HG03354 (cell line): ENCODE data around the gene ZCCHC24.

Experiments
- ATAC-seq: cut with Tn5 transposase; IDR thresholded peaks from one replicate; pipeline ENCODE4 v1.9.1; 2021; ENCODE audit warnings: mild to moderate bottlenecking; ENCODE audit not compliant: unreplicated experiment, poor library complexity, severe bottlenecking

The ZCCHC24 gene

GRCh38 chr10:79473496-79474095, 28.2 kb upstream of the ZCCHC24 start:
- ATAC-seq: no peak

GRCh38 chr10:79472951-79473350, 27.5 kb upstream of the ZCCHC24 start:
- no peak for ATAC-seq

- no peak for ATAC-seq
Measured at GRCh38 chr10:79472449-79472848, 27.0 kb upstream of the ZCCHC24 start.

- ATAC-seq: no peak
Measured at GRCh38 chr10:79471776-79472175, 26.4 kb upstream of the ZCCHC24 start.

GRCh38 chr10:79470096-79470495, 24.7 kb upstream of the ZCCHC24 start:
- no peak for ATAC-seq

- ATAC-seq: no peak
Measured at GRCh38 chr10:79468841-79469585, 23.6 kb upstream of the ZCCHC24 start.

- ATAC-seq: no peak
Measured at GRCh38 chr10:79468015-79468560, 22.7 kb upstream of the ZCCHC24 start.

- no peak for ATAC-seq
Measured at GRCh38 chr10:79465341-79465740, 19.9 kb upstream of the ZCCHC24 start.

GRCh38 chr10:79463578-79464496, 18.4 kb upstream of the ZCCHC24 start:
- no peak for ATAC-seq

GRCh38 chr10:79460687-79461086, 15.3 kb upstream of the ZCCHC24 start:
- ATAC-seq: no peak

GRCh38 chr10:79459243-79459642, 13.8 kb upstream of the ZCCHC24 start:
- no peak for ATAC-seq

- no peak for ATAC-seq
Measured at GRCh38 chr10:79458483-79458882, 13.1 kb upstream of the ZCCHC24 start.

- no peak for ATAC-seq
Measured at GRCh38 chr10:79457256-79457785, 11.9 kb upstream of the ZCCHC24 start.

GRCh38 chr10:79454259-79454658, 8.8 kb upstream of the ZCCHC24 start:
- ATAC-seq: no peak

- no peak for ATAC-seq
Measured at GRCh38 chr10:79453392-79453791, 8.0 kb upstream of the ZCCHC24 start.

- ATAC-seq: no peak
Measured at GRCh38 chr10:79452174-79452611, 6.8 kb upstream of the ZCCHC24 start.

GRCh38 chr10:79451046-79451699, 5.7 kb upstream of the ZCCHC24 start:
- no peak for ATAC-seq

- no peak for ATAC-seq
Measured at GRCh38 chr10:79449181-79450146, 4.0 kb upstream of the ZCCHC24 start.

- no peak for ATAC-seq
Measured at GRCh38 chr10:79448732-79449049, 3.3 kb upstream of the ZCCHC24 start.
